H9 (cell line): ENCODE data around the gene IGF1. TPM values are rescaled to one million over a fixed set of nuclear protein-coding genes. Genes with fewer than 3 reads are reported as not detected.

ENCODE experiments used
- DNase-seq: peaks from one replicate; pipeline ENCODE4 v3.0.0-alpha.2; 2017
- H2AFZ ChIP-seq: one replicate; pipeline ENCODE4 v1.6.1; 2013; ENCODE audit warnings: mild to moderate bottlenecking, low read length, control low read depth, moderate library complexity
- H2AK5ac ChIP-seq: 2 replicates; pipeline ENCODE4 v1.6.1; 2013; ENCODE audit warnings: low read length, control low read depth, mixed read lengths; ENCODE audit not compliant: insufficient read length
- H2BK120ac ChIP-seq: one replicate; pipeline ENCODE4 v1.6.1; 2013; ENCODE audit warnings: low read depth, mild to moderate bottlenecking, low read length, control low read depth, inconsistent platforms; ENCODE audit not compliant: poor library complexity, severe bottlenecking
- H2BK12ac ChIP-seq: 2 replicates; pipeline ENCODE4 v1.6.1; 2013; ENCODE audit warnings: low read length, control low read depth, mixed read lengths, low read depth; ENCODE audit not compliant: insufficient read length
- H2BK15ac ChIP-seq: 2 replicates; pipeline ENCODE4 v1.6.1; 2013; ENCODE audit warnings: low read depth, low read length, control low read depth
- H2BK20ac ChIP-seq: one replicate; pipeline ENCODE4 v1.6.1; 2013; ENCODE audit warnings: low read depth, mild to moderate bottlenecking, low read length, control low read depth, inconsistent platforms; ENCODE audit not compliant: poor library complexity, severe bottlenecking
- H2BK5ac ChIP-seq: 2 replicates; pipeline ENCODE4 v1.6.1; 2013; ENCODE audit warnings: low read length, control low read depth, mixed read lengths; ENCODE audit not compliant: insufficient read length
- H3K14ac ChIP-seq: 2 replicates; pipeline ENCODE4 v1.6.1; 2013; ENCODE audit warnings: low read length, control low read depth; ENCODE audit not compliant: insufficient read depth
- H3K18ac ChIP-seq: 2 replicates; pipeline ENCODE4 v1.6.1; 2013; ENCODE audit warnings: low read depth, mild to moderate bottlenecking, mixed read lengths, low read length, control low read depth; ENCODE audit not compliant: insufficient read length
- H3K23ac ChIP-seq: 2 replicates; pipeline ENCODE4 v1.6.1; 2013; ENCODE audit warnings: low read length, control low read depth, mixed read lengths, low read depth; ENCODE audit not compliant: insufficient read length
- H3K23me2 ChIP-seq: 2 replicates; pipeline ENCODE4 v1.6.1; 2013; ENCODE audit warnings: low read depth, mild to moderate bottlenecking, mixed read lengths, low read length, control low read depth; ENCODE audit not compliant: insufficient read length, poor library complexity, severe bottlenecking
- H3K27ac ChIP-seq: 2 replicates; pipeline ENCODE4 v1.5.1; 2013; ENCODE audit warnings: low read length, control low read depth, mixed read lengths, low read depth; ENCODE audit not compliant: insufficient read length
- H3K27me3 ChIP-seq: 2 replicates; pipeline ENCODE4 v1.6.1; 2013; ENCODE audit warnings: low read length, control low read depth, inconsistent platforms; ENCODE audit not compliant: insufficient read depth
- H3K4ac ChIP-seq: 2 replicates; pipeline ENCODE4 v1.6.1; 2013; ENCODE audit warnings: low read depth, mild to moderate bottlenecking, control low read depth, inconsistent platforms, low read length, moderate library complexity
- H3K4me1 ChIP-seq: 2 replicates; pipeline ENCODE4 v1.6.1; 2013; ENCODE audit warnings: low read length, control low read depth, inconsistent platforms; ENCODE audit not compliant: insufficient read depth
- H3K4me2 ChIP-seq: 2 replicates; pipeline ENCODE4 v1.6.1; 2013; ENCODE audit warnings: low read length, control low read depth, mixed read lengths; ENCODE audit not compliant: insufficient read length, insufficient read depth
- H3K56ac ChIP-seq: 2 replicates; pipeline ENCODE4 v1.6.1; 2013; ENCODE audit warnings: low read depth, mild to moderate bottlenecking, mixed read lengths, low read length, control low read depth; ENCODE audit not compliant: insufficient read length
- H3K79me1 ChIP-seq: 2 replicates; pipeline ENCODE4 v1.6.1; 2013; ENCODE audit warnings: low read depth, mild to moderate bottlenecking, moderate library complexity, low read length, control low read depth, inconsistent platforms; ENCODE audit not compliant: insufficient read depth, poor library complexity, severe bottlenecking
- H3K79me2 ChIP-seq: 2 replicates; pipeline ENCODE4 v1.6.1; 2013; ENCODE audit warnings: low read length, control low read depth, inconsistent platforms; ENCODE audit not compliant: insufficient read depth
- H3K9ac ChIP-seq: 2 replicates; pipeline ENCODE4 v1.6.1; 2013; ENCODE audit warnings: low read length, control low read depth, mixed read lengths; ENCODE audit not compliant: insufficient read length; ENCODE audit errors: extremely low read depth
- H3K9me3 ChIP-seq: one replicate; pipeline ENCODE4 v1.6.1; 2013; ENCODE audit warnings: low read depth, low read length, inconsistent platforms; ENCODE audit not compliant: control insufficient read depth
- H3T11ph ChIP-seq: one replicate; pipeline ENCODE4 v1.6.1; 2013; ENCODE audit warnings: mild to moderate bottlenecking, low read length, control low read depth, inconsistent platforms
- H4K20me1 ChIP-seq: one replicate; pipeline ENCODE4 v1.6.1; 2013; ENCODE audit not compliant: control insufficient read depth, insufficient read length, insufficient read depth
- H4K5ac ChIP-seq: 2 replicates; pipeline ENCODE4 v1.6.1; 2013; ENCODE audit warnings: low read depth, mild to moderate bottlenecking, mixed read lengths, low read length, control low read depth; ENCODE audit not compliant: insufficient read length
- H4K8ac ChIP-seq: replicated peaks from 2 replicates; pipeline ENCODE4 v1.6.1; 2013; ENCODE audit warnings: low read length, control low read depth, mixed read lengths, low read depth; ENCODE audit not compliant: insufficient read length
- H4K91ac ChIP-seq: 2 replicates; pipeline ENCODE4 v1.6.1; 2013; ENCODE audit warnings: low read depth, mild to moderate bottlenecking, moderate library complexity, mixed read lengths, low read length, control low read depth; ENCODE audit not compliant: insufficient read length
- H3K27ac Mint-ChIP-seq, 3 experiments: 2 replicates in 2 of 3; 3 replicates in 1 of 3; pipeline ENCODE4 v1.8.0; 2020 to 2021; ENCODE audit warnings: mixed read lengths in 3 of 3, mild to moderate bottlenecking in 1 of 3, moderate library complexity in 1 of 3
- H3K27me3 Mint-ChIP-seq: 2 replicates; pipeline ENCODE4 v1.8.0; 2021; ENCODE audit warnings: low read depth, mild to moderate bottlenecking, moderate library complexity, mixed read lengths
- H3K36me3 Mint-ChIP-seq, 3 experiments: 2 replicates in 2 of 3; 3 replicates in 1 of 3; pipeline ENCODE4 v1.8.0; 2020 to 2021; ENCODE audit warnings: low read depth in 3 of 3, mixed read lengths in 3 of 3; ENCODE audit not compliant: insufficient read depth in 1 of 3
- H3K4me1 Mint-ChIP-seq, 2 experiments: 2 replicates each; pipeline ENCODE4 v1.8.0; 2020; ENCODE audit warnings: mixed read lengths in 2 of 2
- H3K4me3 Mint-ChIP-seq, 2 experiments: 2 replicates in 1 of 2; 3 replicates in 1 of 2; pipeline ENCODE4 v1.8.0; 2020 to 2021; ENCODE audit warnings: mild to moderate bottlenecking in 2 of 2, mixed read lengths in 2 of 2, moderate library complexity in 1 of 2
- H3K9me3 Mint-ChIP-seq, 2 experiments: 2 replicates in 1 of 2; 3 replicates in 1 of 2; pipeline ENCODE4 v1.8.0; 2020; ENCODE audit warnings: mild to moderate bottlenecking in 2 of 2, mixed read lengths in 2 of 2, moderate library complexity in 1 of 2
- CTCF ChIP-seq: fragments of 200-600 bp; sonication (generic); conservative IDR thresholded peaks from 3 replicates; pipeline ENCODE4 v1.8.0; 2021; ENCODE audit warnings: antibody characterized with exemption, mild to moderate bottlenecking
- WGBS: extraction: QIAGEN DNeasy Blood & Tissue Kit; methylation state at CpG from one replicate; pipeline ENCODE4 v1.1.7; 2013; ENCODE audit warnings: missing lambda C conversion rate, low lambda C conversion rate, mixed read lengths; ENCODE audit not compliant: insufficient read length; ENCODE audit errors: extremely low coverage; 5-methylcytosine and 5-hydroxymethylcytosine counted together
- total RNA-seq: library from RNA; stranded (reverse); gene quantifications from 2 replicates; pipeline ENCODE4 v1.2.1, GENCODE V29; 2021

The IGF1 gene
- total RNA-seq, 1 experiment from 2014 or later, result not detected

DNA sequence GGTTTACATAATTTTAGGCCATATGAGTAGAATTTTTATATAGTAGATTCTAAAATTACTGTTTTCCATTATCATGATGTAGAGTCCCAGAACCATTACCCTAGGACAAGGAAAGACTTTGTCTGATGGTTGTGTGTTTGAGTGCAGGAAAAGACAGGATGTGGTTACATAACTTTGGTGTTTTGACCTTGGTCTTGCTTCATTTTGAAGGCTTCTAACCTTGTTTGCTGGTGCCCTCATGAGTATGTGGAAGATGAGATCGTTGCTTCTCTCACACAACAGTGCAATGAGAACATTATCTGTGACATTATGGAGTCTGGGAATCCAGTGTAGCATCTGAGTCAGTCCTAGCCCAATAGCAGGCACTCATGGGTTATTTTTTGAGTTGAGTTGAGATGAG lies 106.2 kb downstream of the IGF1 start:
- H4K20me1 ChIP-seq, result no peaks in the 10 kb centered on the region
- no peak overlapping the region for H3K18ac ChIP-seq
- no peak overlapping the region for H4K8ac ChIP-seq
- no peaks in the 10 kb centered on the region for H3K9me3 ChIP-seq
- H3K4me1 ChIP-seq, result no peaks in the 10 kb centered on the region
- Mint-ChIP-seq H3K4me1 (no peaks in the 10 kb centered on the region), H3K4me3 (no peak overlapping the region), H3K9me3 (peaks cover 6 to 11% of the 10 kb centered on the region in 2 experiments; a peak in 4 of 5 replicates), H3K27ac (no peak overlapping the region), H3K27me3 (no peaks in the 10 kb centered on the region), H3K36me3 (no peaks in the 10 kb centered on the region)
- no peak overlapping the region for H2BK12ac ChIP-seq
- no peak overlapping the region for H3K27ac ChIP-seq
- H3K79me1 ChIP-seq, result no peaks in the 10 kb centered on the region
- H3K14ac ChIP-seq, result no peak overlapping the region
- H2AFZ ChIP-seq, result no peak overlapping the region
- no peak overlapping the region for H2BK120ac ChIP-seq
- no peak overlapping the region for H2BK15ac ChIP-seq
- no peak overlapping the region for H4K91ac ChIP-seq
- no peak overlapping the region for H2BK5ac ChIP-seq
- WGBS, result no CpG with 5 or more reads among the region's 1 CpG
- H3K4ac ChIP-seq, result no peak overlapping the region
- no peak overlapping the region for H3K9ac ChIP-seq
- H2AK5ac ChIP-seq, result no peak overlapping the region
- no peak overlapping the region for H2BK20ac ChIP-seq
- no peak overlapping the region for H3K56ac ChIP-seq
- no peak for TF ChIP-seq CTCF
- H3K4me2 ChIP-seq, result no peak overlapping the region
- no peak overlapping the region for H3K23ac ChIP-seq
- no peaks in the 10 kb centered on the region for H3K23me2 ChIP-seq
- H3K27me3 ChIP-seq, result no peaks in the 10 kb centered on the region
- no peak for DNase-seq
- H3K79me2 ChIP-seq, result no peaks in the 10 kb centered on the region
- H3T11ph ChIP-seq, result no peak overlapping the region
- no peak overlapping the region for H4K5ac ChIP-seq
